Upper lobe of left lung (tissue), 6 donors: ENCODE measurements around the gene HERC3. TPM values are rescaled to one million over a fixed set of nuclear protein-coding genes. Genes with fewer than 3 reads are reported as not detected.

ENCODE experiments used
- ATAC-seq, 2 donors: fragments of 200-7000 bp; cut with Tn5 transposase; one replicate each; pipeline ENCODE4 v1.9.1; 2022; ENCODE audit warnings: mild to moderate bottlenecking in 2 of 2, moderate library complexity in 2 of 2; ENCODE audit not compliant: low FRiP score in 2 of 2
- DNase-seq, 2 donors: peaks; one replicate each; pipeline ENCODE4 v3.0.0-alpha.2; 2019 to 2020
- H3K27ac ChIP-seq, 4 donors: fragments of 200-600 bp; sonication (generic); one replicate each; pipeline ENCODE4 v1.5.1; 2016 to 2019
- H3K27me3 ChIP-seq, 4 donors: fragments of 200-600 bp; sonication (generic); one replicate each; pipeline ENCODE4 v1.5.1; 2017 to 2019
- H3K36me3 ChIP-seq, 4 donors: fragments of 200-600 bp; sonication (generic); one replicate each; pipeline ENCODE4 v1.5.1; 2016 to 2019
- H3K4me1 ChIP-seq, 4 donors: fragments of 200-600 bp; sonication (generic); one replicate each; pipeline ENCODE4 v1.5.1; 2018 to 2019
- H3K4me3 ChIP-seq, 4 donors: fragments of 200-600 bp; sonication (generic); one replicate each; pipeline ENCODE4 v1.5.1; 2017 to 2019; ENCODE audit warnings: mild to moderate bottlenecking in 2 of 4, moderate library complexity in 1 of 4
- H3K9me3 ChIP-seq, 4 donors: fragments of 200-600 bp; sonication (generic); one replicate each; pipeline ENCODE4 v1.5.1; 2018 to 2019
- EP300 ChIP-seq, 4 donors: sonication (generic); formaldehyde crosslinking; IDR thresholded peaks; one replicate each; pipeline ENCODE4 v1.5.1; 2017; ENCODE audit warnings: antibody characterized with exemption in 4 of 4, control low read depth in 2 of 4
- POLR2A ChIP-seq, 4 donors: fragments of 450-650 bp; IDR thresholded peaks; one replicate each; pipeline ENCODE4 v1.5.1; 2016 to 2017; ENCODE audit warnings: antibody characterized with exemption in 4 of 4, mild to moderate bottlenecking in 2 of 4
- POLR2AphosphoS5 ChIP-seq, 2 donors: sonication (generic); formaldehyde crosslinking; IDR thresholded peaks; one replicate each; pipeline ENCODE4 v1.5.1; 2017; ENCODE audit warnings: antibody characterized with exemption in 2 of 2
- WGBS, 2 donors: methylation state at CpG; one replicate each; pipeline ENCODE4 v1.1.5; 2017 to 2018; 5-methylcytosine and 5-hydroxymethylcytosine counted together
- total RNA-seq, 6 donors: library from RNA; depleted of rRNA in 4 of 6; stranded (reverse); fragments of >200 nt in 4 of 6; gene quantifications; one replicate each; pipeline versions ENCODE4 v1.1.0 to v1.2.1, GENCODE V29; 2016 to 2021
- TF ChIP-seq, protein P1 (sequence below), 6 experiments: fragments of 450-650 bp in 4 of 6; fragments of 200-600 bp in 2 of 6; sonication (generic) in 2 of 6; IDR thresholded peaks; one replicate each; pipeline ENCODE4 v1.5.1; 2016 to 2019; ENCODE audit warnings: antibody characterized with exemption in 6 of 6
- donor health status: DM: no; HTN: no; CAD: no; lungs with moderate emphysema.
- donor health status: DM: no; HTN: yes; CAD: no; lungs with severe emphysema.

Gene HERC3
- total RNA-seq, 6 donors from 2014 or later, result 37.5 to 103 (median 49.7) TPM

DNA sequence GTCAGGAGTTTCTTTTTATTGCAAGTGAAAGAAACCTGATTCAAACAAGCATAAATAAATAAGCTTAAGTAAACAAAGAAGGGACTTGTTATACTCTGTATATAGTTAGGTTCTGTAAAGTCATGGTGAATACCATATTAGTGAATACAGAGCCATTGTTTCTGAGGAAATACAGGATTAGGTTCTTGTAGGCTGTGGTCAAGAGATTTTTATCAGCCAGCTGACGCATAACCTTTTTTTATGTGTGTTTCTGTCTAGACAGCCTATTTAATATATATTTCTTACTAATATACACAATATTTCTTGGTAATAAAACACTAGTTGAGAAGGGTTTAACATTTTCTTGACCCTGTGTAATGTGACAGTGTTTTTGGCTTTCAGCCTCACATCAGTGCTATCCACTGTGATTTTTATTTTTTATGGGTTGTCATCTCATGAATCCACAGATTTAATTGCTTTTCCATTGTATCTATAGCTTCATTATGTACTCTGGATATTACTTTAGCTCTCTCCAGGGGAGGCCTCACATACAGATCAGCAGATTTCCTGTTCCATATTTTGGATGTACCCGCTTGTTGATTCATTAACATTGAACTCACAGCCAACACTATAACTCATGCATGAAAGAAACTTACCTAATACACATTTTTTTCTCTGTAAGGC, 8.0 kb downstream of the HERC3 start:
- peaks cover 25 to 47% (median 28%) of the 10 kb centered on the region in 4 donors for H3K4me1 ChIP-seq
- no peak overlapping the region for H3K4me3 ChIP-seq
- TF ChIP-seq EP300 (IDR thresholded peaks at IDR 0.05), result peak in 1 of 4 donors; percentile 37
- TF ChIP-seq, protein P1, sequence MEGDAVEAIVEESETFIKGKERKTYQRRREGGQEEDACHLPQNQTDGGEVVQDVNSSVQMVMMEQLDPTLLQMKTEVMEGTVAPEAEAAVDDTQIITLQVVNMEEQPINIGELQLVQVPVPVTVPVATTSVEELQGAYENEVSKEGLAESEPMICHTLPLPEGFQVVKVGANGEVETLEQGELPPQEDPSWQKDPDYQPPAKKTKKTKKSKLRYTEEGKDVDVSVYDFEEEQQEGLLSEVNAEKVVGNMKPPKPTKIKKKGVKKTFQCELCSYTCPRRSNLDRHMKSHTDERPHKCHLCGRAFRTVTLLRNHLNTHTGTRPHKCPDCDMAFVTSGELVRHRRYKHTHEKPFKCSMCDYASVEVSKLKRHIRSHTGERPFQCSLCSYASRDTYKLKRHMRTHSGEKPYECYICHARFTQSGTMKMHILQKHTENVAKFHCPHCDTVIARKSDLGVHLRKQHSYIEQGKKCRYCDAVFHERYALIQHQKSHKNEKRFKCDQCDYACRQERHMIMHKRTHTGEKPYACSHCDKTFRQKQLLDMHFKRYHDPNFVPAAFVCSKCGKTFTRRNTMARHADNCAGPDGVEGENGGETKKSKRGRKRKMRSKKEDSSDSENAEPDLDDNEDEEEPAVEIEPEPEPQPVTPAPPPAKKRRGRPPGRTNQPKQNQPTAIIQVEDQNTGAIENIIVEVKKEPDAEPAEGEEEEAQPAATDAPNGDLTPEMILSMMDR (IDR thresholded peaks at IDR 0.05), result no peak
- H3K36me3 ChIP-seq, result peaks cover 0 to 23% (median 3%) of the 10 kb centered on the region in 4 donors
- no peaks in the 10 kb centered on the region for H3K27me3 ChIP-seq
- no peaks in the 10 kb centered on the region for H3K9me3 ChIP-seq
- no peak for ATAC-seq
- 70 to 74% methylated on average over 2 of the region's 2 CpGs for WGBS, 2 donors
- no peak for DNase-seq
- H3K27ac ChIP-seq, result peak overlapping the region in 3 of 4 donors; percentile 22 to 73 (median 56)

DNA sequence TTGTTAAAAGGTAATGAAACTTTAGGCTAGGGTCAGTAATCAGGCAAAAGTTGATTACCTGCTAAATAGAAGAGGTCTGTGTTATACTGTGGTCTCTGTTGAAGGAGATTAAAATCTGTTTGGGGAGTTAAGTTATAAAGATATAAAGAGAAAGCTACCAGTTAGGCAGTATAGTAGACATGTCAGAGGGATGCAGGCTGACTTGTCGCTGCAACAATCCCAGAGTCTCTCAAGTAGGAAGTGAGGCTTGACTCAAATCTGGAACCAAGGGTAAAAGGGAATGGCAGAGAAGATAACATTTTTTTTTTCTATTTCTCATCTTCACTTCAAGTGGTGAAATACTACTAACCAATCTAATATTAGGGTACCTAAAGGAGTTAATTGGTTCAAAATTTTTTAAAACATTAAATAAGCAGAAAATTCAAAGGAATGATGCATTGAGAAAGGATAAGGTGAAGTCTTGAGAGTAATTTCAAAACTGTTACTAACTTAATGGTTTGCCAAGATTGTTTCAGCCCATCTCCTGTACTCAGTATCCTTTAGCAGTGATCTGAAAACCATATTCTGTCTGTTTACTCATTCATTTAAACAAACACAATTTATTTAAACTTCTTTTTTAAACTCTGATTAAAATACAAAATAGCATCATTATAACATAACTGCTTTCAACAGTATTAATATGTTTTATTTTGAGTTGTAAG, 12.8 kb downstream of the HERC3 start:
- H3K9me3 ChIP-seq, result no peaks in the 10 kb centered on the region
- DNase-seq, result no peak
- ATAC-seq, result no peak
- 89 to 90% methylated on average over 1 of the region's 1 CpG for WGBS, 2 donors
- no peak overlapping the region for H3K4me3 ChIP-seq
- TF ChIP-seq POLR2A (IDR thresholded peaks at IDR 0.05), result no peak
- no peak for TF ChIP-seq POLR2AphosphoS5 (IDR thresholded peaks at IDR 0.05)
- no peak for TF ChIP-seq EP300 (IDR thresholded peaks at IDR 0.05)
- TF ChIP-seq, protein P1 (IDR thresholded peaks at IDR 0.05), result no peak
- no peaks in the 10 kb centered on the region for H3K27me3 ChIP-seq
- H3K36me3 ChIP-seq, result peaks cover 0 to 35% (median 19%) of the 10 kb centered on the region in 4 donors
- peaks cover 21 to 34% (median 26%) of the 10 kb centered on the region in 4 donors for H3K4me1 ChIP-seq
- H3K27ac ChIP-seq, result no peak overlapping the region

DNA sequence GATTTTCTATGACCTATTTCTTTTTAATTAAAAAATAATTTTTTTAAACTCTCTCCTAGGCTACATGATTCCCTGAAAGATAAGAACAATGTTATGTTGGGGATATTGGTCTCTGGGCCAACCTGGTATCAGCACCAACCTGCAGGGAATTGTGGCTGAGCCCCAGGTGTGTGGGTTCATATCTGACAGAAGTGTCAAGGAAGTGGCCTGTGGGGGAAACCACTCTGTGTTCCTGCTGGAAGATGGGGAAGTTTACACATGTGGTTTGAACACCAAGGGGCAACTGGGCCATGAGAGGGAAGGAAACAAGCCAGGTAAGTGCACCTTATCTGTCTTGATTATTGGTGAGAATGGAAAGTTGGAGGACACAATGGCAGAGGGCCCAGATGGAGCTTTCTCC, 13.5 kb downstream of the HERC3 start:
- ATAC-seq, result no peak

DNA sequence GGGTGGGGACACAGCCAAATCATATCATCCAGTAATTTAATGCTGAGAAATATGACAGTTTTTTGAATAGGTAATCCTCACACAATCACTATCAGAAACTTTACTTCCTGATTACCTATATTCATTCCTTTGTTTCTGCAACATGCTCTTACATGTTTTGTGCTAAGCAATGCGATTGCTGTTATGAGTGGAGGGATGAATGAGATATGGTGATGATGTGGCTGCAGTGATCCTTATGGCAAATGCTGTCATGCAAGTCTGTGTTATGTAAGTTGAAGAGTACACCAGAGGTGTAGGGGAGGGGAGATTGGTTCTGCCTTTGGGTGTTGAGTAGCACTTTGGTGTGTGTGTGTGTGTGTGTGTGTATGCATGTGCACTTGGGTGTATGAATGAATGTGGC, 14.6 kb downstream of the HERC3 start:
- H3K27me3 ChIP-seq, result no peaks in the 10 kb centered on the region
- no peak for ATAC-seq
- no peak overlapping the region for H3K4me3 ChIP-seq
- peaks cover 0 to 40% (median 19%) of the 10 kb centered on the region in 4 donors for H3K36me3 ChIP-seq
- WGBS, 2 donors, result 89 to 96% methylated on average over 1 of the region's 1 CpG
- TF ChIP-seq EP300 (IDR thresholded peaks at IDR 0.05) (no peak), POLR2A (IDR thresholded peaks at IDR 0.05) (no peak), POLR2AphosphoS5 (IDR thresholded peaks at IDR 0.05) (no peak)
- TF ChIP-seq, protein P1 (IDR thresholded peaks at IDR 0.05), result no peak
- no peak overlapping the region for H3K27ac ChIP-seq
- no peak for DNase-seq
- no peaks in the 10 kb centered on the region for H3K9me3 ChIP-seq
- H3K4me1 ChIP-seq, result peaks cover 24 to 39% (median 29%) of the 10 kb centered on the region in 4 donors

More for the DNA sequence above, 13.5 kb downstream of the HERC3 start:
- DNase-seq, result no peak
- no peak overlapping the region for H3K4me3 ChIP-seq
- no peak overlapping the region for H3K27ac ChIP-seq
- H3K27me3 ChIP-seq, result no peaks in the 10 kb centered on the region
- peaks cover 16 to 35% (median 22%) of the 10 kb centered on the region in 4 donors for H3K4me1 ChIP-seq
- H3K36me3 ChIP-seq, result peaks cover 0 to 38% (median 19%) of the 10 kb centered on the region in 4 donors
- no peaks in the 10 kb centered on the region for H3K9me3 ChIP-seq
- TF ChIP-seq POLR2A (IDR thresholded peaks at IDR 0.05) (no peak), EP300 (IDR thresholded peaks at IDR 0.05) (no peak), POLR2AphosphoS5 (IDR thresholded peaks at IDR 0.05) (no peak)
- TF ChIP-seq, protein P1 (IDR thresholded peaks at IDR 0.05), result no peak
